NCI-H2196 treated with DMSO at 0.1 percent for 48 hours (cell line): ENCODE data around the gene SOD1.
"Not testable (repeated sequence)": the region's sequence is repeated elsewhere in the genome, so short reads cannot be mapped to it uniquely, and the experiment has no call there.

ENCODE experiments used
- DNase-seq: peaks from one replicate; lab custom pipeline; 2025; ENCODE audit not compliant: unreplicated experiment; lab: John Stamatoyannopoulos, UW

Gene SOD1

DNA sequence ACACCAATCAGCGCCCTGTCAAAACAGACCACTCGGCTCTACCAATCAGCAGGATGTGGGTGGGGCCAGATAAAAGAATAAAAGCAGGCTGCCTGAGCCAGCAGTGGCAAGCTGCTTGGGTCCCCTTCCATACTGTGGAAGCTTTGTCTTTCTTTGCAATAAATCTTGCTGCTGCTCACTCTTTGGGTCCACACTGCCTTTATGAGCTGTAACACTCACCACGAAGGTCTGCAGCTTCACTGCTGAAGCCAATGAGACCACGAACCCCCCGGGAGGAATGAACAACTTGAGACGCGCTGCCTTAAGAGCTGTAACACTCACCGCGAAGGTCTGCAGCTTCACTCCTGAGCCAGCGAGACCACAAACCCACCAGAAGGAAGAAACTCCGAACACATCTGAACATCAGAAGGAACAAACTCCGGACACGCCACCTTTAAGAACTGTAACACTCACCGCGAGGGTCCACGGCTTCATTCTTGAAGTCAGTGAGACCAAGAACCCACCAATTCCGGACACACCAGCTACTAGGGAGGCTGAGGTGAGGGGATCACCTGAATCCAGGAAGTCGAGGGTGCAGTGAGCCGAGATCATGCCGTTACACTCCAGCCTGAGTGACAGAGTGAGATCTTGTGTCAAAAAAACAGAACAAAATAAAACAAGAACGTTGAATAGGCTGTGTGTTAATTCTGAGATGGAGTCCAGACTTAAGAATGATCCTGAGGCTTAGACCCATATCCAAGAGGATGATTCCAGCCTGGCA lies 4.5 kb upstream of the SOD1 start:
- not testable (repeated sequence) for DNase-seq

DNA sequence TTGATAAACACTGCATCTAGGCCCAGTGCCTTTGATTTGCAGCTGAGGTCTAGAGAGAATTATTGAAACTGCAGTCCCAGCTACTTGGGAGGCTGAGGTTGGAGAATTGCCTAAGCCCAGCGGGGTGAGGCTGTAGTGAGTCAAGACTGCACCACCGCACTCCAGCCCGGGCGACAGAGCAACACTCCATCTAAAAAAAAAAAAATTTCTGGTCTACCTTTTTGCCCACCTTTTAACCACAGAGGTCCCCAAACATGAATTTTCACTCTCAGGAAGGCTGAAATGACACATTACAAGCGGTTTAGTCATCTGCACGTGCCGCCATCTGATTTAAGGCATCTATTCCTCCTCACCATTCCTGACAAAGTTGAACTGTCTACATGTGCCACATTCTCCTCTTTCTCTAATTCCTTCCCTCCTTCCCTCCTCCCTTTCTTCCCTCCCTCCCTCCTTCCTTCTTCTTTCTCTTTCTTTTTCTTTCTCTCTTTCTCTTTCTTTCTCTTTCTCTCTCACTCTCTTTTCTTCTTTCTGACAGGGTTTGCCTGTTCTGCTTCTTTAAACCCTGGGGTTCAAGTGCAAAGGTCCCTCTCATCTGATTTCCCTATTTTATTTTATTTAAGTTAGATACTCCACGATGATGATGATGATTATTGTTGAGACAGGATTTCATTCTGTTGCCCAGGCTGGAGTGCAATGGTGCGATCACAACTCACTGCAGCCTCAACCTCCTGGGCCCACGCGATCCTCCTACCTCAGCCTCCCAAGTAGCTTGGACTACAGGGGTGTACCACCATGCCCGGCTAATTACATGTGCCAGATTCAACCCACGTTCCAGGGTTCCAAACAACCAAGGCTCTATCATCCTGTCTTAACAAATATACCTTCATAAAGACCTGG lies 3.0 kb upstream of the SOD1 start:
- no peak for DNase-seq

DNA sequence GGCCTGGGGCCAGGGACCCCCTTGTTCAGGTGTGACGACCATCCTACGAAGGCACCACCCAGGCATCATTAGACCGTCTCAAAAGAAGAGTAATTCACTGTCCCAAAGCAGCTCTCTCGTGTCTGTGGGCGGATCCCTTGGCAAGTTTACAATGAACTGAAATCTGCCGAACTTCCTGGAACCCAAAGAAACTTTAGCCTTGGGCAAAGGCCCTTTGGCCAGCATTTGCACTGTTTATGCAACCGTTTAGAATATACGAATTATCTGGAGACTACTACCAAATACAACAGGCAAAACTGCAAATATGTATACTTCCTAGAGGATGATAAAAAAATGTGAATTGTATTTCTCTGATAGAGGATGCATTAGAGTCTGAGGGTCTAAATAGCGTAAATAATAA lies 1.4 kb upstream of the SOD1 start:
- DNase-seq, result no peak

DNA sequence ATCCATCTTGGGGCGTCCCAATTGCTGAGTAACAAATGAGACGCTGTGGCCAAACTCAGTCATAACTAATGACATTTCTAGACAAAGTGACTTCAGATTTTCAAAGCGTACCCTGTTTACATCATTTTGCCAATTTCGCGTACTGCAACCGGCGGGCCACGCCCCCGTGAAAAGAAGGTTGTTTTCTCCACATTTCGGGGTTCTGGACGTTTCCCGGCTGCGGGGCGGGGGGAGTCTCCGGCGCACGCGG lies 282 bp upstream of the SOD1 start:
- DNase-seq, result no peak

DNA sequence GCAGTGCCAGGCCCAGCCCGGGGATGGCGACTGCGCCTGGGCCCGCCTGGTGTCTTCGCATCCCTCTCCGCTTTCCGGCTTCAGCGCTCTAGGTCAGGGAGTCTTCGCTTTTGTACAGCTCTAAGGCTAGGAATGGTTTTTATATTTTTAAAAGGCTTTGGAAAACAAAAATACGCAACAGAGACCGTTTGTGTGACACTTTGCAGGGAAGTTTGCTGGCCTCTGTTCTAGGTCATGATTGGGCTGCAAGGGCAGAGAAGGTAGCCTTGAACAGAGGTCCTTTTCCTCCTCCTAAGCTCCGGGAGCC lies 719 bp downstream of the SOD1 start:
- DNase-seq, result no peak

DNA sequence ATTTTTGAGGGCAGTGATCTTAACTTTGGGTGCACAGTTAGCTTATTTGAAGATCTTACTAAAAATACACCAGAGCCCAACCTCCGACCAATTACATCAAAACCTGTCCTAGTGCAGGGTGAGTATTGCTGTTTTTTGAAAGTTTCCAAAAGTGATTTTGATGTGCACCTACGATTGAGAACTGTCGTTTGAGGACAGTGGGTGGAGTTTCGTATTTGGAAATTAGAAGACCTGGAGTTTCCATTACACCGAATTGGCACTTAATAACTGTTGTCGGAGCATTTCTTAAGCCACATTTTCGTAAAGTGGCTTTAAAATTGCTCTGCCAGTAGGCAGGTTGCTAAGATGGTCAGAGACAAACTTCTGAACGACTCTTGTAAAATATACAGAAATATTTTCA lies 1.1 kb downstream of the SOD1 start:
- DNase-seq, result no peak

DNA sequence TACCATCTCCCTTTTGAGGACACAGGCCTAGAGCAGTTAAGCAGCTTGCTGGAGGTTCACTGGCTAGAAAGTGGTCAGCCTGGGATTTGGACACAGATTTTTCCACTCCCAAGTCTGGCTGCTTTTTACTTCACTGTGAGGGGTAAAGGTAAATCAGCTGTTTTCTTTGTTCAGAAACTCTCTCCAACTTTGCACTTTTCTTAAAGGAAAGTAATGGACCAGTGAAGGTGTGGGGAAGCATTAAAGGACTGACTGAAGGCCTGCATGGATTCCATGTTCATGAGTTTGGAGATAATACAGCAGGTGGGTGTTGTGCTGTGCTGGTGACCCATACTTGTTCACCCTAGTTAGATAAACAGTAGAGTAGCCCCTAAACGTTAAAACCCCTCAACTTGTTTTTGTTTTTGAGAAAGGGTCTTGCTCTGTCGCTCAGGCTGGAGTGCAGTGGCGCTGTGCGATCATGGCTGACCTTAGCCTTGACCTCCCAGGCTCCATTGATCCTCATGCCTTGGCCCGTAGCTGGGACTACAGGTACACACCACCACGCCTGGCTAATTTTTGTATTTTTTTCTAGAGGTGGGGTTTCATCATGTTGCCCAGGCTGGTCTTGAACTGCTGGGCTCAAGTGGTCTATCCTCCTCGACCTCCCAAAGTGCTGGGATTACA lies 4.2 kb downstream of the SOD1 start:
- DNase-seq, result no peak

DNA sequence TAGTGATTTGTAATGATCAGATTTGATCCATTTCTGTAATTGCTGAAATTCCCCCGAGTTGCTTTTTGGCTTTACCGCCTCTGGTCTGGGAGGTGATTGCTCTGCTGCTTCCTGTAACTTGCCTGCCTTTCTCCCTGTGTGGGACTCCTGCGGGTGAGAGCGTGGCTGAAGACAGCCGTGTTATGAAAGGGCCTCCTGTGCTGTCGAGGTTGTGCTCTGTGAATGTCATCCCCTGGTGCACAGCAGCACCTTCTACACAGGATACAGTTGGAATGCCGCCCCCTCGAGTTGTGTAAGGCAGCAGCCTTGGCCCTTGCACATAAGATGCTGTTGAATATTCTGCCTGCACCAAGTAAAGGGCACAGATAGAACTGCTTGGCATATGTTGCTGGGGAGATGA lies 5.9 kb downstream of the SOD1 start:
- DNase-seq, result no peak

DNA sequence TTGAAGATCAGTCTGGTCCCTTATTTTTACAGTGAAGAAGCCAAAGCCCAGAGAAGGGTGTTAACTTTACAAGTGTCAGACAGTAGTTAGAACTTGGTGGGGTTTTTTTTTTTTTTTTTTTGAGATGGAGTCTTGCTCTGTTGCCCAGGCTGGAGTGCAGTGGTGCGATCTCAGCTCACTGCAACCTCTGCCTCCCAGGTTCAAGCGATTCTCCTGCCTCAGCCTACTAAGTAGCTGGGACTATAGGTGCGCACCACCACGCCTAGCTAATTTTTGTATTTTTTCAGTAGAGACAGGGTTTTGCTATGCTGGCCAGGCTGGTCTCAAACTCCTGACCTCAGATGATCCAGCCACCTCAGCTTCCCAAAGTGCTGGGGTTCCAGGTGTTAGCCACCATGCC lies 6.4 kb downstream of the SOD1 start:
- not testable (repeated sequence) for DNase-seq

DNA sequence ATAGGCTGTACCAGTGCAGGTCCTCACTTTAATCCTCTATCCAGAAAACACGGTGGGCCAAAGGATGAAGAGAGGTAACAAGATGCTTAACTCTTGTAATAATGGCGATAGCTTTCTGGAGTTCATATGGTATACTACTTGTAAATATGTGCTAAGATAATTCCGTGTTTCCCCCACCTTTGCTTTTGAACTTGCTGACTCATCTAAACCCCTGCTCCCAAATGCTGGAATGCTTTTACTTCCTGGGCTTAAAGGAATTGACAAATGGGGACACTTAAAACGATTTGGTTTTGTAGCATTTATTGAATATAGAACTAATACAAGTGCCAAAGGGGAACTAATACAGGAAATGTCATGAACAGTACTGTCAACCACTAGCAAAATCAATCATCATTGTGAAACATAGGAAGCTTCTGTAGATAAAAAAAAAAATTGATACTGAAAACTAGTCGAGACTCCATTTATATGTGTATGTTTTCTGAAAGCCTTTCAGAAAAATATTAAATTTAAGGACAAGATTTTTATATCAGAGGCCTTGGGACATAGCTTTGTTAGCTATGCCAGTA lies 7.0 kb downstream of the SOD1 start:
- no peak for DNase-seq

DNA sequence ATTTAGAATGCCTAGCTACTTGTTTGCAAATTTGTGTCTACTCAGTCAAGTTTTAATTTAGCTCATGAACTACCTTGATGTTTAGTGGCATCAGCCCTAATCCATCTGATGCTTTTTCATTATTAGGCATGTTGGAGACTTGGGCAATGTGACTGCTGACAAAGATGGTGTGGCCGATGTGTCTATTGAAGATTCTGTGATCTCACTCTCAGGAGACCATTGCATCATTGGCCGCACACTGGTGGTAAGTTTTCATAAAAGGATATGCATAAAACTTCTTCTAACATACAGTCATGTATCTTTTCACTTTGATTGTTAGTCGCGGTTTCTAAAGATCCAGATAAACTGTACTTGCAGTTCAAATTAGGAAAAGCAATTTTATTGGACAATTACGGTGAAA lies 7.6 kb downstream of the SOD1 start:
- DNase-seq, result no peak

DNA sequence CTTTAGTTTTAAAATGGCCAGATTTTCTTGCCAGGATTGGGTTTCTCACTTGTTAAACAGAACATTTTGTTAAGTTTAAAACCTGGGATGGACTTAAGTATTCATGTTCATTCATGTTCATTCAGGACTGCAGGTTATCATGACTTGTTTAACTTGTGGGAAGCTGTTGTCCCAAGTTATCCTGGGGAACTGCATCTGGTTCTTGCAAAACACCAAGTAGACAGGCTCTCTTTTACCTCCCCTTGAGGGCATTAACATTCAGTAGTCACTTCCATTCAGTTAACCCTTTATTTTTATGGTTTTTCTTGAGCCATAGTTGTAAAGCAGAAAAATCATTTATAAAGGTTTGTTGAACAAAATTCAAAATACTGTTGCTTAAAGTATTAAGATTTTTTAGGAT lies 8.1 kb downstream of the SOD1 start:
- DNase-seq, result no peak

DNA sequence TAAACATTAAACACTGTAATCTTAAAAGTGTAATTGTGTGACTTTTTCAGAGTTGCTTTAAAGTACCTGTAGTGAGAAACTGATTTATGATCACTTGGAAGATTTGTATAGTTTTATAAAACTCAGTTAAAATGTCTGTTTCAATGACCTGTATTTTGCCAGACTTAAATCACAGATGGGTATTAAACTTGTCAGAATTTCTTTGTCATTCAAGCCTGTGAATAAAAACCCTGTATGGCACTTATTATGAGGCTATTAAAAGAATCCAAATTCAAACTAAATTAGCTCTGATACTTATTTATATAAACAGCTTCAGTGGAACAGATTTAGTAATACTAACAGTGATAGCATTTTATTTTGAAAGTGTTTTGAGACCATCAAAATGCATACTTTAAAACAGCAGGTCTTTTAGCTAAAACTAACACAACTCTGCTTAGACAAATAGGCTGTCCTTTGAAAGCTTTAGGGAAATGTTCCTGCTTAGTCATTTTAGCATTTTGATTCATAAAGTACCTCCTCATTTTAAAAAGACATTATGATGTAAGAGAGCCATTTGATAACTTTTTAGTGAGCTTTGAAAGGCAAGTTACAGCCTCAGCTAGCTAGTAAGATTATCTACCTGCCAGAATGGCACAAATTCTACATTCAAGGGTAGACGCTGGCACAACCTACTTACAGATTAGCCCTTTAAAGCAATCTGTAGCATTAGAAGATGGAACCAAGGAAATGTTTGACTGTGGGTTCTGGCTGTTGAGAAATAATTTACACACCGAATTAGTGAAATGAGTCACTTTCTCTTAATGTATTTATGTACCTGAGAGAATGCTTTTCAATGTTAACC lies 9.4 kb downstream of the SOD1 start:
- DNase-seq, result no peak

DNA sequence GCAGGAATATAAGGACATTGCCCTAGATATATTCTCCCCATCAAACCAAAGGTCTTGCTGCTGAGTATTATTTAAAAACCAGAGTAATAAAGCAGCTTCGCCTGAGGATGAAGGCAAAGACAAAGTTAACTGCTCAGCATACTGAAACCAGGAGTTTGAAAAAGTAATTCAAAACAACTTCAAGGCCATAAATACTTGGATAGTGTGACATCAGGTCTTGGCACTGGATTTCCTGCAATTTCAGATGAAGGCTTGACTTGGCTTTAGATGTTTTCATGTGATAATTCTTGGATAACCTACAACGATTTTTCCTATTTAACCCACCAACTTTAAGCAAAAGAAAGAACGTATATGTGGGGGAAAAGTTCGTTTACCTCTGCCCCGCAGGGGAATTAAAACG lies 10.6 kb downstream of the SOD1 start:
- DNase-seq, result no peak

DNA sequence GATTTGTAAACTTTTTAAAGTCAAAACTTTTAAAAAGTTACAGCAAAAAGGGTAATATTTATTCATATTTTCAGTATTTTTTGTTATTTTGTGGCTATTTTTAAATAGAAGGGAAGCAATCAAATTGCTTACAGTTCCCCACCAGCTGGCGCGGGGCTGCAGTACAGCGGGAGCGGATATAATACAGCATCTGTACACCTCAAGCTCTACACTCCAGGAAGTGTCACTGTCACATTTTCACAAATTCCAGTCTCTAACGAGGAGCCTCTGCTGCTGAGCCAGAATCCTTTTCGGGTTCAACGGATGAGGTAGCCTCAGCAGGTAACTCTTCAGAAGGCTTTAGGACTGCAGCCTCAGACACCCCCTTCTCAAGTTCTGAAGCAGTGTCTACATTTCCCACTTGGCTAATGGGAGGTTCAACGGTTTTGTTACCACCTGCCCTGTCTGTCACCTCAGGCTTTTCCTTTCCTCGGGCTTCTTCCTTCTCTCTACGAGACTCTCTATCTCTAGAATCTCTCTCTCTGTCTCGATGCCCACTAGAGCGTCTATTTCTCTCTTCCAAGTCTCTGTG lies 11.7 kb downstream of the SOD1 start:
- DNase-seq, result no peak

DNA sequence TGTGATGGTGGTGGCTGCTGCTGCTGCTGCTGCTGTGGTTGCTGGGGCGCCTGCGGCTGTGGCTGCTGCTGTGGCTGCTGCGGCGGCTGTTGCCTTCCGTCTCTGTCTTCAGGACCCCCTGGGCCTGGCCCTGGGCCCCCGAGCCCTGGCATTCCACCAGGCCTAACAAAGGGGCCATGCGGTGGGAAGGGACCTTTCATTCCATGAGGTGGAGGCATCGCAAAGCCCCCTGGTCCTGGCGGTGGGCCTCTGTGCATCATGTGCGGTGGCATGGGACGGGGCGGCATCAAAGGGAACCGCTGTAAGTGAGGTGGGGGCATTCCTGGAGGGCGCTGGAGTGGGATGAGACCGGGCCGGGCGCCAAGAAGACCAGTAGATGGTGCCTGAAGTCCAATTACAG lies 12.4 kb downstream of the SOD1 start:
- no peak for DNase-seq

DNA sequence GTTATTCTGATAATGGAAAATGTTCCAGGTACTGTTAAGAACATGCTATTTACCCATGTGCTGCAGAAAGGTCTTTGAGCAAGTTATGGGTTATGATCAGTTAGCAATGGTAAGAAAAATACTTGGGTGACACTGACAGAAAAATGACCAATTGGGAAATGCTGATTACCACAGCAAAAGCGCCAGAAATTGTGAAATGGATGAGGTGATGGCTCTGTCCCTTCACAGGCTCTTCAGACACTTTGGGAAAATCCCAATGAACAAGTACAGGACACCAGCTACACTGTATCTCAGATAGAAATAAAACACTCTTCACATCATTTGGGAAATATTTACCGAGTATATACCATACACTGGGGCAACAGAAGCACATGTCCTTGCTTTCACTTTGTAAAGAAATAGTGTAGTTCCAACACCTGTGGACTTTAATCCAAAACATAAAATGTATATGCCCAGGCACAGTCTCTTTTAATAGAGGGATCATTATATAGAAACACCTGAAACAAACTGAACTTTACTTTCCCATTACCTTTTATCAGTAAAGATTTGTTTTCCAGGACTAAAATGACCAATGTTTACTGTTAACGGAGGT lies 13.9 kb downstream of the SOD1 start:
- no peak for DNase-seq

DNA sequence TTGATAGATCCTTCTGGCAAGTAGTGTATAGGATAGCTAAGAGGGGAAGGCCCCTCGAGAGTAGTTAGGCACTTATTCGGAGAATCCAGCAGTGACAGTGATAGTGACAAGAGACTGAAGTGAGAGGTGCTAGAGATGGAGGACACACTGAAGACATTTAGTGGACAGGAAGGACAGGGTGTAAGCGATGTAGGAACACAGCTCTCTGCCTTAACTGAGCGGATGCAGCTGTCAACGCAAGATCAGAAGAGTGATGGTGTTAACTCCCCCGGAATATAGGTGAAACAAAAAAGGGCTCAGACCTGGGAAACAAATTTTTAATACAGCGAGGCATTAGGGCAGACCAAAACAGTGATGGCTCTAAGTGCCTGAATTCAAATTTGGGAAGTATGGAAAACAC lies 15.8 kb downstream of the SOD1 start:
- no peak for DNase-seq

DNA sequence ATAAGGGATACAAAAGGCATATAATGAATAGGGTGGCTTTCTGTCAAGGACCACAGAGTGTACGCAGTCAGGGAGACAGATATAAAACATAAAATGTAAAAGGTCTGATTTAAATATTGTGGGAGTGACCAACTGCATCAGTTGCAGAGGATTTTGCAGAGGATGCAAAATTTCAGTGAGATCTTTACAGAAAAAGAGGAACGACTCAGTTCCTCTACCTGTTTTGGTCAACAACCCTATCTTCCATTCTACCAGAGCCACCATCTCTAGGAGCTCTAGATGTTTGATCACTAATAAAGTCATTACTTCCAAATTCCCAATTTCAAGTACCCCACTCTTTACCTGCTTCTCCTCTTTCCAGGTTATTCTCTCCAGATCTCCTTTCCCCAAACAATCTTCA lies 16.5 kb downstream of the SOD1 start:
- DNase-seq, result no peak

DNA sequence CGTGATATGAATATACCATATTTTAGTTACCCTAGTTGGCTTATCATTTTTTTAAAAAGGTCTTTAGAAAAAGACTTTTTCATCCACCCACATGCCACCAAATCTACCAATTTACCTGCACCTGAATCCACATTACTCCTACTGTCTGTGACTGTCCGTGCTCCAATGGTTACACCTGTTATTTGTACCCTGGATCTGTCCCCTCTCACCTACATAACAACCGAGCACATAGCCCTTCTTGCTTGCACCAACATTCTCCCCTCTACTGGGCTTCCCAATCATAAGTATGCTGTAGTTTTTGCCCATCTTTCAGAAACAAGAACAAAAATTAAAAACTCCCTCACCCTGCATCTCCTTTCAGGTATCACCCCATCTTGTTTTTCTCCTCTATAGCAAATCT lies 17.6 kb downstream of the SOD1 start:
- DNase-seq, result no peak

DNA sequence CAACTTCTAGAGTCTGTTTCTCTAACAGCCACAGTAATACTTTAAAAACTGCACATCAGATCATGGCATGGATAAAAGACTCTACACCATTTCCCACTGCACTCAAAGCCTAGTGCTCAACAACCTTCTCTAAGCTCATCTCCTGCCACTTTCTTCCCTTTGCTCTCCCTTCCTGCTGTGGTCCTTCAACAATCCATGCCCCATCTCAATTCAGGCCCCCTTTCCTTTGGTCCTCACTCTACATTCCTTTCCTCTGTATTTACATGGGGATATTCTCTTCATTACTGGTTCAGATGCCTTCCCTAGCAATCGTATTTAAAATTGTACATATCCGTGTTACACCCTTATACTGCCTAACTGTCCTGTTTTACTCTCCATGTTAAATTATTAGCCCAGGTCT lies 19.0 kb downstream of the SOD1 start:
- DNase-seq, result no peak
